GM18526 (cell line): ENCODE results near the gene CLDN16.

ENCODE experiments used
- POLR2A ChIP-seq: IDR thresholded peaks from 3 replicates; pipeline ENCODE4 v1.6.1; 2011; ENCODE audit not compliant: insufficient read length; ENCODE audit errors: extremely low read depth

Gene CLDN16

GRCh38 chr3:190424108-190424477 is 36.1 kb downstream of the CLDN16 start:
- no peak for TF ChIP-seq POLR2A

DNA sequence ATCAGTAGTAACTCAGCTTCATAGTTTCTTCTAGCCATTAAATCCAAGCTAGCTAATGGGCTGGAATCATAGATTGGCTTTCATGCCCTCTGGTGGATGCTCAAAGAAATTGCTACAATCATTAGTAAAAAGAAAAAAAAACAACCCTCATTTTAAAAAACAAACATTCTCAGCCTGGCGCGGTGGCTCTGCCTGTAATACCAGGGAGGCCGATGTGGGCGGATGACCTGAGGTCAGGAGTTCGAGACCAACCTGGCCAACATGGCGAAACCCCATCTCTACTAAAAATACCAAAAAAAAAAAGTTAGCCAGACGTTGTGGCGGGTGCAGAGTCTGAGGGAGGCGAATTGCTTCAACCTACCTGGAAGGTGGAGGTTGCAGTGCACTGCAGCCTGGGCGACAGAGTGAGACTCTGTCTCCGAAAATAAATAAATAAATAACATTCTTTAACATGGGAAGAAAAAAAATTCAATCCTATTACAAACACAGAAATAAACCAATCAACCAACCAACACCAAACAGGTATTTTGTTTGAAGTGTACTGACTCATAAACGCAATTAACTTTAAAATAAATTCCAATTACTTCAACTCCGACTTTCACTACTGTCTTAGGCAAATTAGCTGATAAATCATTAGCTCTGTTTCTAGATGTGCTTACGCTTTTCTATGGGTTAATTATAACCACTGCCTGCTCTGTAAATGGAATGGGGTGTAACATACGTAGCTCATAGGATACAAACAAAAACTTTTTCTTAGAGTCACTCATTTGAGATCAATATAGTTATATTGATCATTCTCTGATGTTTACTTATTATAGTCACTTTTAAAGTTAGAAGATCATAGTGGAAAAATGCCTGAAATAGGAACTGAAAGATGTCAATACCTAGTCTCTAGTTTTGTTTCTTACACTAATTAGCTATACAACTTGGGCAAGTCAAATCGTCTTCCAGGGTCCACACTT is 36.8 kb downstream of the CLDN16 start:
- no peak for TF ChIP-seq POLR2A

GRCh38 chr3:190425833-190426232 is 37.9 kb downstream of the CLDN16 start:
- TF ChIP-seq POLR2A: no peak

GRCh38 chr3:190426806-190427507 is 39.0 kb downstream of the CLDN16 start:
- no peak for TF ChIP-seq POLR2A

- TF ChIP-seq POLR2A: no peak
These were observed 41.7 kb downstream of the CLDN16 start for GRCh38 chr3:190429681-190430080.

GRCh38 chr3:190430906-190431305 is 42.9 kb downstream of the CLDN16 start:
- TF ChIP-seq POLR2A: no peak

GRCh38 chr3:190432216-190432615 is 44.3 kb downstream of the CLDN16 start:
- no peak for TF ChIP-seq POLR2A

- TF ChIP-seq POLR2A: no peak
These were observed 45.7 kb downstream of the CLDN16 start for GRCh38 chr3:190433626-190434025.

DNA sequence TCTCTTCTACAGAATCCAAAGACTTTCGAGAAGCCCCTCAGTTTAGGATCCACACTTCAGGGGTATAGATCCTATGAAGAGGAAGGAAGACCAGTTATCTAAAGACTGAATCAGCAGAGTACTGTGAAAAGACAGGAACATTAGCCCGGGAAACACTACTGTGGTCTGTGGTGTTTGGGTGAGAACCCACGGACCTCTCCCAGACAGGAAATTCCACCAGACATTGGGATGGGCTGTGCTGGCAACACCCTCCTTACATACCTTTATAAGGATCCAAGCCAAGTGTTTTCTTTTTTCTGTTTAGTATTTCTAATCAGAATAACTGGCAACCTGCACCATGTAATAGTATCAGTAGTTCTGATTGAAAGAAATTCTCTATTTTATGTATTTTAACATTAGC is 47.7 kb downstream of the CLDN16 start:
- no peak for TF ChIP-seq POLR2A

DNA sequence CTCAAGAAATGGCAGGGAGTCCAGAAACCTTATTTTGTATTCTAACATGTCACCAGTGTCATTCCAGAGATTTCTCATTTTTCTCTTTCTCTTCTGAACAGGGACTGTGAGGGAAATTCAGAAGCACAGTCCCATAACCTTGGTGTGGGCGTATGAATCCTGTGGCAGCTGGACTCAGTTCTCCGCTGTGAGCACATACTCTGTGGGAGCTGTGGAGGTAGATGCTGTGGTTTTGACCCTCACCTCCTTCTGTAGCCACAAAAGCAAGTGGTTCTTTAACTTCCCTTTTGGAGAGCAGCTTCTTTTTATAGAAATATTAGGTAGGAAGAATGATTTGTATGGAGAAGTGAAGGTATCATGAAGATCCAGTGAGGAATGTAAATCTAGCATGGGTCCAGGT is 48.4 kb downstream of the CLDN16 start:
- no peak for TF ChIP-seq POLR2A

- no peak for TF ChIP-seq POLR2A
These were observed 54.3 kb downstream of the CLDN16 start for GRCh38 chr3:190442240-190442639.

DNA sequence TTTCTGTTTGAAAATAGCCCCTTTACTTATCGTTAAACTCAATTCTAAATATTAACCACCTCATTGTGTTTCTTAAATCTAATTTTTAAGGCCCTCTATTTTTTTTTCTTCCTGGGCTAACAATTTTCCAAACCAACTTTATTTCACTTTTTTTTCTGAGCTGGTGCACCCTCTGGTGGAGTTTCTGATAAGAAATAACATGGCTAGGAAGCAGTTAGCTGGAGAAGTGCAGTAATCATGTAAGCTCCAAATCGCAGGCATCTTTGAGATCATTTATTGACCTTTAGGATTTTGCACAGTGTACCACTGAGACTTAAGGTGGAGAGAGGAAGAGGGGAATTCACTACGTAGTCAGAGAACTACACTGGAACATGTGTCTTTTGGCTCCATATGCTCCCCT is 55.3 kb downstream of the CLDN16 start:
- TF ChIP-seq POLR2A: no peak

DNA sequence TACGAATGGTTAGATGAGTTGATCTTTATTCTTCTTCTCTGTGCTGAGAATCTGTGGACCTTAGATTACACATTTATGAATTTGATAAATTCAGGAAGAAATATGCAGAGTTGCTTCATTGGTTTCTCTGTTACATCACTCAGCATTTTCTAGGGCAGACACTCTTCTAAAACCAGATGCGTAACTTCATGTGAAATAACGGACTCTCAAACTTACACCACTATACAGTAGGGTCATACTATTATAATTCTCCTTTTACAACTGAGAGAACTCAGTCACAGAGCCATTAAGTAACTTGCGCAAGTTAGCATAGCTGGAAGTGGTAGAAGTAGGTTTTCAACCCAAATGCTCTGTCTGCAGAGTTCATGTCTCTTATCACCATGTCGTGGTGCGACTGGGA is 56.0 kb downstream of the CLDN16 start:
- no peak for TF ChIP-seq POLR2A

GRCh38 chr3:190444576-190445145 is 56.7 kb downstream of the CLDN16 start:
- no peak for TF ChIP-seq POLR2A

DNA sequence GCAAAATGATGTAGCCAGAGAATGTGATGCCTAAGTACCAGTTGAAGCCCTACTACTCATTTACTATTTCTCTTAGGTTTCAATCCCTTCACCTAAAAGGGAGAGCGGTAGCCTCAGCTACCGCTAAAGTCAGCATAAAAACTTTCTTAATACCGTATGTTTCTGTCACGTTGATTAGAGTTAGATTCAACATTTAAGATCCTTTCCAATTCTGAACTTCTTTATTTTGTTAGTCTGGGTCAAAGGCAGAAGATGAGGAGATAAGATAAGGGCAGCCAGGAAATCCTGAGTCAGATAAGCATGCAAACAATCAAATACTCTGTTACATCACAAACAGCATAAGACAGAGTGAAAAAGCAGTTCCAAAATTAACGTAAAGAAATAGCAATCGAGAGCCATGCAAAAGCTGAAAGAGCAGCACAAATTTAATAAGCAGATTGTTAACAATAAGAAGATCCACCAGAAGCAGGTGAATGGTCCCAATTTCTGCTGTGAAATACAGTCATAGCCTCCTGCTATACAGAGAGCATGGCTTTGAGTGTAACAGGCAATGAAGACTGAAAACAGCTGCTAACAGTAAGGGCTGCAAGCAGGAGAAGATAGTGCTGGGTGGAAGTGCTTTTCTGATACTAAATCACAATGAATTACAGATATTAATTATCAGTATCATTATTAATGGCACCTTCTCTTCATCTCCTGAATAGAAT is 58.8 kb downstream of the CLDN16 start:
- no peak for TF ChIP-seq POLR2A
